ENCODE measurements around the gene SMYD3.

GRCh38 chr1:245929224-245929623, 577.9 kb downstream of the SMYD3 start:
- TF ChIP-seq CTCF (IDR thresholded peaks at IDR 0.05) = no peak
- no peak for TF ChIP-seq POLR2A (IDR thresholded peaks at IDR 0.05)

All from heart left ventricle (tissue), 13 donors.